Lower leg skin (tissue), 3 donors: ENCODE measurements around the gene OSBP2.

Experiments used
- CTCF ChIP-seq, 3 donors: fragments of 450-650 bp; IDR thresholded peaks; one replicate each; pipeline ENCODE4 v1.5.1; 2016; ENCODE audit warnings: antibody characterized with exemption in 3 of 3, mild to moderate bottlenecking in 3 of 3, moderate library complexity in 2 of 3
- POLR2A ChIP-seq, 2 donors: fragments of 450-650 bp; IDR thresholded peaks; one replicate each; pipeline ENCODE4 v1.6.1; 2016 to 2017; ENCODE audit warnings: antibody characterized with exemption in 2 of 2, mild to moderate bottlenecking in 1 of 2, moderate library complexity in 1 of 2

- TF ChIP-seq CTCF (IDR thresholded peaks at IDR 0.05), result no peak
- TF ChIP-seq POLR2A (IDR thresholded peaks at IDR 0.05), result no peak
Observed at GRCh38 chr22:30680991-30681770, 13.5 kb upstream of the OSBP2 start.
